Left renal cortex interstitium (tissue), 4 donors: ENCODE measurements around the gene SHROOM3. TPM values are rescaled to one million over a fixed set of nuclear protein-coding genes. Genes with fewer than 3 reads are reported as not detected.

Experiments used
- DNase-seq, 4 donors: peaks; one replicate each; pipeline ENCODE4 v3.0.0-alpha.2; 2013; ENCODE audit warnings: low read depth in 4 of 4, low spot score in 2 of 4, missing footprints in 1 of 4
- polyA plus RNA-seq, 4 donors: library from polyadenylated mRNA; unstranded; fragments of 120-200 nt; gene quantifications; one replicate each; pipeline ENCODE4 v1.2.1, GENCODE V29; 2013; ENCODE audit not compliant: insufficient read length in 4 of 4

Gene SHROOM3
- polyA plus RNA-seq, 4 donors, result 31.8 to 45.9 (median 37.8) TPM

DNA sequence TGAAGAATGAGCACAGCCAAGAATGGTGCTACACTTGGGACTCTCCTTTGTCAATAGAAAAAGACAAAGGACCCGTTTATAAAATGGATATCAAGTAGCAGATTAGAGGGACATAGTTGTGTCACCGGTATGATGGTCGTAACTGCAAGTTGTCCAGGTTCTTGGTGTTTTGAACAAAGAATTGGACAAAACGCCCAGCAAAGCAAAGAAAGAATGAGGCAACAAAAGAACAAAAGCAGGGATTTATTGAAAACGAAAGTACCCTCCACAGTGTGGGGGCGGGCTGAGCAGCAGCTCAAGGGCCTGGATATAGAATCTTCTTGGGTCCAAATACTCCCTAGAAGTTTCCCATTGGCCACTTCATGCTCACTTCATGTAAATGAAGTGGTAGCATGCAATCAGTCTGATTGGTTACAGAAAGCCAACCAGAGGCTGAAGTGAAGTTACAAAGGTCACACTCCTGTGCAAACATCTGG is 54.7 kb downstream of the SHROOM3 start:
- no peak for DNase-seq

DNA sequence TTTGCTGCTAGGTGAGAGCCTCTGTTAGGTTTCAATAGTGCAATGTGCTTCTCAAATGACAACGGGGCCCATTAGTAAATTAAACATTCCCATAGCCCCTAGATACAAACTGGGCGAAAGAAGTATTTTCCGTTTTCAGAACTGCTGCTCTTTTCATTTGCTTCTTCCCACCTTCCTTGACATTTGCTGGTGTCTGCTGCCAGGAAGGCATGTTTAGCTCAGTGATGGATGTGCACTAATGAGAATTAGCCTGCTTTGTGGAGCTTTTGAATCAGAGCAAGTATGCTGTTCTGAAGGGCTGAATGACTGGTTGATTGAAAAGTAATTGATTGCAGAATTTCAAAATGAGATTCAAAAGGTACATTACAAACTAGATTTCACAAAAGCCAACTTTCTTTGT is 57.0 kb downstream of the SHROOM3 start:
- no peak for DNase-seq

DNA sequence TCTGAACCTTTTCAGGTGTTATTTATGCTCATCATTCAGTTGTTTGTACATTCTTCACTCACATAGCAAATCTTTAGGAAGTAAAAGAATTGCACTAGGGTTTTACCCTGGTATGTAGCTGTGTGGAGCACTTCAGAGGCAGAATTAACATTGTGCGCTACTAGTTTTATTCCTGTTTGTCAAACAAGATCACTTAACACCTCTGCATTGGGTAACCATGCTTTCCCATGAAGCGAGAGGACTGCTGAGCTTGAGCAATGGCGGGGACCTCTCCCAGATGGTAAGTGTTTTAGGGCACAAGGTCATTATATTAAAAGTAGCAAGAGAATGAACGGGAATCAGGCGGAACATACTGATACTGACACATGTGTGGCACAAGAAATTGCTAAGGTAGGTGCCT is 59.2 kb downstream of the SHROOM3 start:
- no peak for DNase-seq

DNA sequence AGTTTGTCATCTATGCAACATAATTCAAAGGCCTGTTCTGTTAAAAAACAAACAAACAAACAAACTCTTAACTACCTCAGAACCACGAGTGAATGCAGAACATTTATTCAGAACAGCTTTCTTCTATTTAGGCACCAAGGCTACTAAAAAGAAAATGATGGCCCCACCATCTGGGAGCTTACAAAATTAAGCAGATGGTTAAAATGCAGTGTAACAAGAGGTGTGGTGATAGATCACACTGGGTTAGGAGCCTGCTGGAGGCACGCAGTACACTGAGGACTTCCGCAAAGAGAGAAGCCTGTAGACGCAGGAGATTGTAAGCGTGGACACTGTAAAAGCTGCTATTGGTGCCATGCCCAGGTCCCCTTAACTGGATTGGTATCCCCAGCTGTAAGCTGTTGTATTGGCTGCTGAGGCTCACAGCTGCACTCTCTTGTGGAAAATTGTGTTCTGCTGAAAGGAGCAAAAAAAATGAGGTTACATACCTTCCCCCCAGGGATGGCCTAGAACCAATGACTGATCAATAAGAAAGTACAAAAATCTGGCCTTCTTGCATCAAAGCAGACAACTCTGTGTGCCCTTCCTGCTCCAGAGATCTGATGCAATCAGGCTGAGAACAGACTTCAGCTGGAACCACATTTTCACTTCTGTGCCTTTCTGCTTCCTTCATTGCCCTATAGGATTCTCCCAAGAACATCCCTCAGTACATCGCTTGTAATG is 60.0 kb downstream of the SHROOM3 start:
- DNase-seq, result no peak

DNA sequence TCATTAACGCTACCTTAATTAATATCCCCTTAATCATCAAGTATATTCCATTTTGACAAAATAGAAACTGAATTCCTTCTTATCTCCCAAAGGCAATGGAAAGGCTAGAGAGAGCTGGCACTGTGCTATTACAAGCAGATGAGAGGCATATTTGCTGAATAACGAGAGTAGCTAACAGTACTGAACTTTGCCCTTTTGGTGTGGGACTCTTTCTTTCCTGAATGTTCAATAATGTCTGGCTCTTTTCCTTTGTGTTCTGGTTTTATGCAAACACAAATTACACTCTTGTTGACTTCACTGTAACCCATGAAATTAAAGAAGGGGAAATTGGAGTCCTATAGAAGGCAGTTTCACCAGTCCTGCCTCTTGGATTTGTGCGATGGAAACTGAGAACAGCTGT is 63.5 kb downstream of the SHROOM3 start:
- no peak for DNase-seq

DNA sequence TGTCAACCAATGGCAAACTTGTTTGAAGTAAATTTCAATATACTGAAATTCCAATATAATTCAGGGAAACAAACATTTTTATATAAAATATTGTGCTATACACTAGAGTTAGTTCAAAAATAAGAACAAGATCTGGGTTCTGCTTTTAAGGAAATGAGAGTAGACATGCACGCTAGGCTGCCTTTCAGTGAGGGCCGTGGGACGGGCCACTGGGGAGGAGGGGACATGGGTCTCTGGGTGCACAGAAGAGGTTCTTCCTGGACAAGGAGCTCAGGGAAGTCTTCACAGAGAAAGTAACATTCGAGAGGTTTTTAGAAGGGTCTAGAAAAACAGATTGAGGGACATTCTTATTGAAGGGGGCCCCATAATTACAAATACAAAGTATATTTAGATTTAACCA is 64.4 kb downstream of the SHROOM3 start:
- no peak for DNase-seq

DNA sequence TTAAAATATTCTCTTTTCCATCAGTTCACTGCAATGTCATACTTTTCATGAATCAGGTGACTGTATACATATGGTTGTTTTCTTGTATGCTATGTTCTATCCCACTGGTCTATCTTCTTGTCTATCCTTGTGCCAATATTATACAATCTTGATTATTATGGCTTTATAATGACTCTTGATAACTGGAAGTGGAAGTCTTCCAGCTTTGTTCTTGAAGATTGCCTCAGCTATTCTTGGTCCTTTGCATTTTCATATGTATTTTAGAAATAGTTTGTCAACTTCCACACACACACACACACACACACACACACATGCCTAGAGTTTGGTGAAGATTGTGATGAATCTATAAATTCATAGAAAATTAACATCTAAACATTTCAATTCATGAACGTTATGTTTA is 67.9 kb downstream of the SHROOM3 start:
- no peak for DNase-seq

DNA sequence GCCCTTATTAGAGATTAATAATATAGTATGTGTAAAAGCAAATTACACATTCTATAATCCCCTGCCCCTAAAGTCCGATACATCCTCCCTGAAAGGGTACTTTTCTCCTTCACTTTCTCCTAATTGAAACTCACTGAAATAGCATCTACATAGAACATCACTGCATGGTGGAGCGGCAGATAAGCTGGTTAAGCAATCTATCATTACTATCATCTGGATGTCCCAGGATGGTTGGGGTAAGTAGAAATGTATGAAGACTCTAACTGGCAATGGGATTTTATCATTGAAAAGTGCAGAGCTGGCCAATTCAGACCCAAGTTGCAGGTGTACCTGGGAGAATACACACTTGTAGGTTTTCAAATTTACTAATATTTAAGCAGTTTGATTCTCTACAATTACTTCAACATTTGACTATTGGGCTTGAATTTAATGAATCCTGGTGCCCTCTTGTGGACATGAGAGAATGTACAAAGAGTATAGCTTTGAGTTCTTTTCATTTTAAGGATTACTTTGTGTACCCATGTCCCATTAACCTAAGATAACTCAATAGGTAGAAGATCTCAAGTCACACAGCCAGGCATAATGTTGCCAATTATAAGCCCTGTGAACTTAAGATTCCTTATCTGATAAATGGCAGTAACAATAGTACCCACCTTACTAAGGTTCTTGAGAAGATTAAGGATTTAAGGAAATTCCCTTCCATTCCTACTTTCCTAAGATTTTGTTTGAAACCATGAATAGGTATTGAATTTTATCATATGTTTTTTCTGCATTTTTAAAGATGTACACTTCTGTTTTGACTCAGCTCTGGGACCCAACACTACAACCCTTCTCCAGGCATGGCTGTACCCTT is 69.8 kb downstream of the SHROOM3 start:
- no peak for DNase-seq

DNA sequence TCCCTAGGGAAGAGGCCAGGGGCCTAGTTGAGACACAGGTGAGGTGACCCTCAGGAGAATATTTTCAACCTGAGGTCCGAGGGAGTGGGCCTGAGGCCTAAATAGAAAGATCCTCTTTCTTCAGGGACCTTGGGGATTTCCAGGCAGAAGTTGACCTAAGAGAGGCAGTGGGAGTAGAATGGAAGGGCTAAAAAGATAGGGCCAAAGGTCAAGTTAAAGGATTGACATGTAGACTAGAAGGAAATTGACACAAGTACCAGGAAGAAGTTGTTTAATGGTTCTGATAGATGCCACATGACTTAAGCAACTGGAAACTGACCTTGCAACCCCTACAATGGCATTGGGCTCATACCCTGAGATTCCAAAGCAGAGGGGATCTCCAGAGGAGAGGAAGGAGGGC is 76.9 kb downstream of the SHROOM3 start:
- DNase-seq, result no peak

DNA sequence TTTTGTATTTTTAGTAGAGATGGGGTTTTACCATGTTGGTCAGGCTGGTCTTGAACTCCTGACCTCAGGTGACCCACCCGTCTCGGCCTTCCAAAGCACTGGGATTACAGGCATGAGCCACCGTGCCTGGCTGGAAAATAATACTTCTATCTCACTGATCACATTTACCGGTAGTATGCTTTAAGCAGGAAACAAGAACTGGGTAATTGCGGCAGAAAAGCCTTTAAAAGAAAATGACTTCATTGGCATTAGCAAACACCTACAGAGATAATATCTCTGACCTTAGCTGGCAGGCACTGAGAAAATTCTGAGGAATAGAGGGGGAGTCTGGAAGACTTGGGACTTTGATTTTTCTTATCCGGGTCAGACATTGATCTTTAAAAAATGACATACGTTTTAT is 78.5 kb downstream of the SHROOM3 start:
- DNase-seq, result no peak

DNA sequence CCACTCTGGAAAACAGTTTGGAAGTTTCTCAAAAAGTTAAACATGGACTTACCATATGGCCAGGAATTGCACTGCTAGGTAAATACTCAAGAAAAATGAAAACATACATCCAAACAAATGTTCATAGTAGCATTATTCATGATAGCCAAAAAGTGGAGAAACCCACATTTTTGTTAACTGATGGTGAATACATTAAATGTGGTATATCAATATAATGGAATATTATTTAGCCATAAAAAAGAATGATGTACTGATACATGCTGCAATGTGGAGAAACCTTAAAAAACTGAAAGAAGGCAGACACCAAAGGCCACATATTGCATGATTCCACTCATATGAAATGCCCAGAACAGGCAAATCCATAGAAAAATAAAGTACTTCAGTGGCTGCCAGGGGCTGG is 79.1 kb downstream of the SHROOM3 start:
- no peak for DNase-seq

DNA sequence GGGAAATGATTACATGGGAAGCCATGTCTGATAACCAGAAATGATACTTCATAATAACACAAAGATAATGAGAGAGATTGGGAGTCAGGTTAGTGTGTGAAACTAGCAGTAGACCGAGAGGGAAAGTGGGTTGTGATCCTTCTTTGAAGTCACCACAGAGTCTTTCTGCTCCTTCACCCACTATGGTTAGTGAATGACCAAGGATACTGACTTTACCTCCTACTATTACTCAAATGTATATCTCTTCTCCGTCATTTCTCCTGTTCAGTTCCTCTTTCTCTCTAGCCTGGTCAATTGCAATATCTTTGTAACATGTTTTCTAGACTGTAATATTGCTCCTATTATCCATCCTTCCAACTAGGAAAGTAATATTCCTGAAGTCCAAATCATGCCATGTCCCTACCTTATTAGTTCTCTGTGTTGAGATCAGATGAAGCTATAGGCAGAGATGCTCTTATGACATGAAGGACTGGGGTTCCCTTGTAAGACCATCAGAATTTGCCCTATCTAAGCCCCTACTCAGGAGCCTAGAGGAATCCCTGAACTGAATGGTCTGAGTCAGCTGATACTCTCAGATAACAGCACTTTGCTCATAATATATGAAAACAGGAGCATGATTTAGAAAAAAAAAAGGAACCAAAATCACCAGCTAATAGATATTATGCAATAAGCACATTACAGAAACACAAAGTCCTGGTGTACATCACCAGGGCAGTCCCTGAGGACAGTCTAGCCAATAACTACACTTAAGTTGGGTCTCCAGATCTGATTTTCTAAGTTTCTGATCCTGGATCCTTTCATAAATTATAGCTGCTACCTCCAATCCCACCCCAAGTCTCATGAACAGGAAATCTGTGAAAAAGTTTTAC is 81.2 kb downstream of the SHROOM3 start:
- DNase-seq, result no peak

DNA sequence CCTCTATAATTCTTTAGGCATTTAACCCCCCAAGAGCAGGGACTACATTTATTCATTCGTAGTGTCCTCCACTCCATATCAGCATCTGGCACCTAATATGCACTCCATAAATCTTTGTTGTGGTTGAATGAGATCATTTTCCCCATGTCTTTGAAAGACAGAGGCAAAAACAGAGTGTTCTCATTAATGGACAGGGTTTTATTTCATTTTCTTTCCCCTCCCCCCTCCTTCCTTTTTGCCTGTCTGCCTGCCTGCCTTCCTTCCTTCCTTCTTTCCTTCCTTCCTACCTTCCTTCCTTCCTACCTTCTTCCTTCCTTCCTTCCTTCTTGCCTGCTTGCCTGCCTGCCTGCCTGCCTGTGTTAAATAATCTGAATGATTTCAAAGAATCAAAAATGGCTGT is 83.2 kb downstream of the SHROOM3 start:
- DNase-seq, result no peak

DNA sequence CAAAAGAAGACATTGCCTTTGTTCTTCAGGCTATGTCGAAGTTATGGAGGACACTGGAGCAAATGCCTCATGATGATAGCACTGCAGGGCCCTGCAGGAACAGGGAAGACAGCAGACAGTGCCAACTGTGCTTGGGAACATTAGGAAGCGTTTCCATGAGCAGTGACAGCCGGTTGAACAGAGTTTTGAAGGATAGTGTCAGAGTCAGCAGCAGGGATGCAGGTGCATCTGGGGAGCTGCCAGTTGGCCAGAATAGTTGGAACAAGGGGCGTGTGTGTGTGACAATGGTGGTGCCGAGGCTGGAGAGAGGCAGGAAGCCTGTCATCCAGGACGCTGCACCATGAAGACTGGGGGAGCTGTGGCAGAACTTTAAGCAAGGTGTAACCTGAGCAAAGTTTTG is 88.6 kb downstream of the SHROOM3 start:
- no peak for DNase-seq

DNA sequence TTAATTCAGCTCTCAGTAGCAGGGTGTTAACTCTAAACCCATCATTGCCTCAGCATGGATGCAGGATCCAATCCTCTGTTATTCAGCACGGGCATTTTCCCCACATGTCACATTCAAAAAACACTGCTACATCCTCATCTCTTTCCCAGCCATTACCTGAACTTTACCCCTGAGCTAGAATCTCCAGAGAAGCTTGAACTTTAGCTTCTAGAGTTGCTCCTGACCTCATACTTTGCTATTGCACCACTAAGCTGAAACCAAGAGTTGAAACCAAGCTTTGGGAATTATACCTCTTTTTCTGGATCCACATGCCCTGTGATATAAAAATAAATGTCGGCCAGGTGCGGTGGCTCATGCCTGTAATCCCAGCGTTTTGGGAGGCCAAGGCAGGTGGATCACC is 90.7 kb downstream of the SHROOM3 start:
- no peak for DNase-seq

DNA sequence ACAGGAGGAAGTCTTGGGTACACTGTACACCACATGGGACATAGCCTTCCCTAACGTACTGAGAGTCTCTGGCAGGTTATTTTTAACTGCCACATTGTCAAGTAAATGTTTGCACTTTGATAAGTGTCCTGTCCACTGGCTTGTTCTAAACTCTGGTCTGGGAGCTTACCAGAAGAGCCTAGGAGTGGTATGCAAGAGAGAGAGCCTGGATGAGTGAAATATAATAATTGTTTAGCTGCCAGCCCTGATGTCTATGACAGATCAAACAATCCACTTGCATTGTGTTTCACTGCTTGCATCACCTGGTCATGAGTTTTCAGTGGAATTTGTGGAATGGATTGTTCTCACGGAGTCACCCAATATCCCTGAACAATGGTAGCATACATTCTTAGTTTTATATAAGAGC is 91.6 kb downstream of the SHROOM3 start:
- no peak for DNase-seq

DNA sequence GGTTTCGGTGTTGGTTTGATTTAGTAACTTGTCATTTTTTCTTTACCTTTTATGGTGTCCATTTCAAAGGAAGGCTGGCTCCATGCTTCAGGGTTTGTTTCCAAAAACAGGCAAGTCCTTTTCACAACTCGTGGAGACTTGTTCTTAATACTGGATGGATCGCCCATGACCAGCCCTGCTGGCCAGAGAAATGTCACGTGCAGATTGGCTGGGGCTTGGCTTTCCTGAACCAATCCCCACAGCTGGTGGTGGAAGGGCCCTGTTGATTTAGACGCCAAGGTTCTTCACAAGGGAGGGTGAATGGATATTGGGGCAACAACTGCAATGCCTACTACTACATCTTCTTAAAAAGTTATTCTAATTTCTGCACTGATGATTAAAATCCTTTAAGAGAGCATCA is 92.6 kb downstream of the SHROOM3 start:
- DNase-seq, result no peak

DNA sequence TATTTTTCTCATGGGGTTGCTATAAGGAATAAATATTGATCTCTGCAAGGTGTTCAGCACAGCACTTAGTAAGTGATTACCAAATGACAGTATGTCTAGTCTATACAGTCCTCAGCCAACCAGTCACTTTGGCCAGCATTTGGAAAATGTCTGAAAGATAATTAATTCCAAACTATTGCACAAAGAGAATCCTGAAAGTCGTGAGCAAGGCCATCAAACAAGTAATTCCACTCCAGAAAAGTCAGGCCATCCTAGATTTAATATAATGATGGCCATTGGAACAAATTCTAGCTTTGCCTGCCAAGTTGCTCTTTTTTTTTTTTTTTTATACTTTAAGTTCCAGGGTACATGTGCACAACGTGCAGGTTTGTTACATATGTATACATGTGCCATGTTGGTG is 96.6 kb downstream of the SHROOM3 start:
- no peak for DNase-seq

DNA sequence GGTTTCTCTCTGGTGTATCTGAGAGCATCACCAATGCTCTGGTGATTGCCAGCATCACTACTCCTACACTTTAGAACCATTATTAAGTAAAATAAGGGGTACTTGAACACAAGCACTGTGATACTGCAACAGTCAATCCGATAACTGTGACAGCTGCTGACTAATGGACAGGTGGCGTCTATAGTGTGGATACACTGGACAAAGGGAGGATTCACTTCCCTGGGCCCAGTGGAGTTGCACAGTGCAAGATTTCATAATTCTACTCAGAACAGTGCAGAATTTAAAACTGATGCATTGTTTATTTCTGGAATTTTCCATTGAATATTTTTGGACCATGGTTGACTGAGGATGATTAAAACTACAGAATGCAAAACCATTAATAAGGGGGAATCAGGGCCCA is 97.8 kb downstream of the SHROOM3 start:
- no peak for DNase-seq

DNA sequence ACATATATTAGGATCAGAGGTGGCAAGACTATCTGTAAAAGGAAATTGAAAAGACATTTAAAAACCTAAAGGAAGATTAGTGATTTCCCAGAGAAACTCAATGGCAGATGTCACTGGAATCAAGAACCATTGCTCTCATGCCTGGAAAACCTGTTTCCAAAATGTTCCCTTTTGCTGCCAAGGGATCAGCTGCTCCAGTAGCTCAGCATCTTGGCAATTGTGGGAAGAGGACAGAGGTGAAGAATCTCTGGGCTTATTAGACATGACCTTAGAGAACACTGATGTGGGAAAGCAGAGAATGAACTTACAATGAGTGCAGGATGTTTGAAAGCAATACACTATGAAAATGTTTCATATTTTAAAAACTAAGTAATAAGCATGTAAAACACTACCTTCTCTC is 98.3 kb downstream of the SHROOM3 start:
- no peak for DNase-seq
